Smooth muscle cell (in vitro differentiated cells): ENCODE data around the gene UCP2. TPM values are rescaled to one million over a fixed set of nuclear protein-coding genes. Genes with fewer than 3 reads are reported as not detected.

Experiments used
- DNase-seq: peaks from one replicate; lab custom pipeline; 2025; ENCODE audit not compliant: unreplicated experiment; lab: John Stamatoyannopoulos, UW
- H2AFZ ChIP-seq: fragments of 200-600 bp; sonication (generic); 2 replicates; pipeline ENCODE4 v1.6.0; 2016; ENCODE audit warnings: antibody characterized with exemption, low read depth, mild to moderate bottlenecking
- H3F3A ChIP-seq: fragments of 200-600 bp; sonication (generic); 2 replicates; pipeline ENCODE4 v1.6.0; 2017; ENCODE audit warnings: antibody characterized with exemption, low read depth
- H3K27ac ChIP-seq: fragments of 200-600 bp; sonication (generic); 2 replicates; pipeline ENCODE4 v1.5.1; 2016; ENCODE audit warnings: low read depth, mild to moderate bottlenecking
- H3K27me3 ChIP-seq: fragments of 200-600 bp; sonication (generic); 2 replicates; pipeline ENCODE4 v1.6.1; 2016; ENCODE audit warnings: low read depth, mild to moderate bottlenecking
- H3K36me3 ChIP-seq: fragments of 200-600 bp; sonication (generic); 2 replicates; pipeline ENCODE4 v1.5.1; 2016; ENCODE audit warnings: low read depth
- H3K4me1 ChIP-seq: fragments of 200-600 bp; sonication (generic); 2 replicates; pipeline ENCODE4 v1.5.1; 2016; ENCODE audit warnings: low read depth
- H3K4me2 ChIP-seq: fragments of 200-600 bp; sonication (generic); 2 replicates; pipeline ENCODE4 v1.6.0; 2016; ENCODE audit warnings: mild to moderate bottlenecking
- H3K4me3 ChIP-seq: fragments of 200-600 bp; sonication (generic); 2 replicates; pipeline ENCODE4 v1.5.1; 2016; ENCODE audit warnings: mild to moderate bottlenecking
- H3K79me2 ChIP-seq: fragments of 200-600 bp; sonication (generic); 2 replicates; pipeline ENCODE4 v1.6.0; 2016; ENCODE audit warnings: low read depth, mild to moderate bottlenecking
- H3K9ac ChIP-seq: fragments of 200-600 bp; sonication (generic); 2 replicates; pipeline ENCODE4 v1.6.0; 2016; ENCODE audit warnings: low read depth
- H3K9me3 ChIP-seq: fragments of 200-600 bp; sonication (generic); replicated peaks from 2 replicates; pipeline ENCODE4 v1.5.1; 2016; ENCODE audit warnings: low read depth
- H4K20me1 ChIP-seq: fragments of 200-600 bp; sonication (generic); 2 replicates; pipeline ENCODE4 v1.6.0; 2016; ENCODE audit warnings: low read depth
- WGBS: methylation state at CpG from one replicate; pipeline ENCODE4 v1.1.7; 2016; ENCODE audit warnings: low lambda C conversion rate; 5-methylcytosine and 5-hydroxymethylcytosine counted together
- polyA plus RNA-seq: library from polyadenylated mRNA; unstranded; fragments of >200 nt; fragmentation: Nextera tagmentation; extraction: Ambion mirVana; gene quantifications from 2 replicates; pipeline ENCODE4 v1.2.1, GENCODE V29; 2016
- total RNA-seq: library from RNA; depleted of rRNA; stranded (reverse); fragments of >200 nt; gene quantifications from 2 replicates; pipeline ENCODE4 v1.2.3, GENCODE V29; 2014
- TF ChIP-seq, protein P1 (sequence below): fragments of 200-600 bp; sonication (generic); IDR thresholded peaks from 2 replicates; pipeline ENCODE4 v1.5.1; 2017; ENCODE audit warnings: borderline replicate concordance, mild to moderate bottlenecking, antibody characterized with exemption; ENCODE audit not compliant: insufficient read depth, poor library complexity, severe bottlenecking

Gene UCP2
- total and polyA plus RNA-seq, 2 experiments from 2014 or later = 0.67 to 8.2 TPM

DNA sequence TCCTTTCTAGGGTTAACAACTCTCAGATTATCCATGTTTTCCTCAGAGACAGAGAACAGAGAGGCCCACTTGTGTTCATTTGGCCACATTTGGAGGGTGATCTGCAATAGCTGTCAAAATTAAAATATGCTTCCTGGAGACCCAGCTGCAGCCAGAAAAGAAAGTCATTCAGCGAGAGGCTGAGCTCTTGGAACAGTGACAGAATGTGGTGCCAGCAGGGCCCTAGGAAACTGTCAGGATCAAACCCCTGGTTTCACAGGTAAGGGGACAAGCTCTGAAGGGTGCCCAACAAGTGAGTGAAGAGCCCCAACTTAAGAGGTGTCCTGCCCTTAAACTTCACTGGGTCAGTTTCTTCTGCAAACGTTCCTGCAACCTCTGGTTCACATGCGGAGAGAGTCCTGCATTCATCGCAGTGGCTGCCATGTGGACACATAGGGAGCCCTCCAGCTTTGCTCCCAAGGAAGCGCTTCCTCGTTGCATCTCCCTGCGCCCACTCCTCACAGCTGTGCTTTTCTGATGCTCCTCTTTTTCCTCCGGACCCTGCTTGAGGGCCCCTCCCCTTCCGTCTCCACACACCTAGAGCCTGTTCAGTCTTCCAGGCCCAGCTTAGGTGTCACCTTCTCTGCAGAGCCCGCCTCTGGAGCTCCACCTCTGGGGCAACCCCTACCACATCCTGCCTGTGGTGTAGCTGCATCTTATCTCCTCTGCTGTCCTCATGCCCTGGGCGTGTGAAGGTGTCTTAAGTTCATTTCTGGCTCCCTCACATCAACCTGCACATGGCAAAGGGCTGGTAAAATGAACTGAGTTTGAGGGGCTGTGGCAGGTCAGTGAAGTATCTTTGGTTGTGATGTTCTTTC, 22.3 kb upstream of the UCP2 start:
- Histone ChIP-seq H3K9me3 (no peaks in the 10 kb centered on the region), H3F3A (no peaks in the 10 kb centered on the region), H3K4me3 (no peak overlapping the region), H3K79me2 (no peaks in the 10 kb centered on the region), H4K20me1 (no peaks in the 10 kb centered on the region), H3K27me3 (no peaks in the 10 kb centered on the region), H3K36me3 (no peaks in the 10 kb centered on the region), H3K4me2 (no peak overlapping the region), H2AFZ (no peak overlapping the region), H3K9ac (no peak overlapping the region), H3K27ac (no peak overlapping the region), H3K4me1 (no peaks in the 10 kb centered on the region)
- TF ChIP-seq, protein P1, sequence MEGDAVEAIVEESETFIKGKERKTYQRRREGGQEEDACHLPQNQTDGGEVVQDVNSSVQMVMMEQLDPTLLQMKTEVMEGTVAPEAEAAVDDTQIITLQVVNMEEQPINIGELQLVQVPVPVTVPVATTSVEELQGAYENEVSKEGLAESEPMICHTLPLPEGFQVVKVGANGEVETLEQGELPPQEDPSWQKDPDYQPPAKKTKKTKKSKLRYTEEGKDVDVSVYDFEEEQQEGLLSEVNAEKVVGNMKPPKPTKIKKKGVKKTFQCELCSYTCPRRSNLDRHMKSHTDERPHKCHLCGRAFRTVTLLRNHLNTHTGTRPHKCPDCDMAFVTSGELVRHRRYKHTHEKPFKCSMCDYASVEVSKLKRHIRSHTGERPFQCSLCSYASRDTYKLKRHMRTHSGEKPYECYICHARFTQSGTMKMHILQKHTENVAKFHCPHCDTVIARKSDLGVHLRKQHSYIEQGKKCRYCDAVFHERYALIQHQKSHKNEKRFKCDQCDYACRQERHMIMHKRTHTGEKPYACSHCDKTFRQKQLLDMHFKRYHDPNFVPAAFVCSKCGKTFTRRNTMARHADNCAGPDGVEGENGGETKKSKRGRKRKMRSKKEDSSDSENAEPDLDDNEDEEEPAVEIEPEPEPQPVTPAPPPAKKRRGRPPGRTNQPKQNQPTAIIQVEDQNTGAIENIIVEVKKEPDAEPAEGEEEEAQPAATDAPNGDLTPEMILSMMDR = no peak
- no peak for DNase-seq
- 87% methylated on average over 11 of the region's 11 CpGs for WGBS

- H2AFZ ChIP-seq = no peak overlapping the region
- H3K4me3 ChIP-seq = no peak overlapping the region
- no peak overlapping the region for H3K4me2 ChIP-seq
- H3K36me3 ChIP-seq = no peaks in the 10 kb centered on the region
- TF ChIP-seq, protein P1 = no peak
- no peaks in the 10 kb centered on the region for H4K20me1 ChIP-seq
- no peaks in the 10 kb centered on the region for H3F3A ChIP-seq
- DNase-seq = no peak
- H3K79me2 ChIP-seq = no peaks in the 10 kb centered on the region
- H3K9me3 ChIP-seq = no peaks in the 10 kb centered on the region
- H3K27ac ChIP-seq = no peak overlapping the region
- no peak overlapping the region for H3K9ac ChIP-seq
- H3K27me3 ChIP-seq = no peaks in the 10 kb centered on the region
- no peaks in the 10 kb centered on the region for H3K4me1 ChIP-seq
- WGBS = 96% methylated on average over 6 of the region's 6 CpGs
Observed at GRCh38 chr11:74004046-74004695, 21.5 kb upstream of the UCP2 start.

DNA sequence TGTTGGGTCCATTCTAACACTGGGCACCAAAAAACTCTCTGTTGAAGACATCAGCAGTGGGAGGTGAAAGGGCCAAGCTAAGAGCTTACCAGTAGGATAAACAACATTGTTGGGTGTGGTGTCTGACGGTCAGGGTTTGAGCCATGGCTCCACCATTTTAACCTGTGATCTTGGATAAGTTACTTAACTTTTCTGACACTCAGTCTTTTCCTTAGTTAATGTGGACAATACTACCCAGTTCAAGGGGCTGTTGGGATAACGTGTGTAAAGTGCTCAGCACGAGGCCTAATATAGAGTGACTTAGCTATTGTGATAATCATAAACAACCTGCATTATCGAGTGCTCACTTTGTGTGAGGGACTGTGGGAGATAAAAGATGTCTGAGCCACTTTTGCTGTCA, 20.2 kb upstream of the UCP2 start:
- no peak overlapping the region for H3K9ac ChIP-seq
- no peak overlapping the region for H2AFZ ChIP-seq
- H3K36me3 ChIP-seq = no peaks in the 10 kb centered on the region
- H3K9me3 ChIP-seq = no peaks in the 10 kb centered on the region
- H3K27me3 ChIP-seq = no peaks in the 10 kb centered on the region
- DNase-seq = no peak
- no peaks in the 10 kb centered on the region for H4K20me1 ChIP-seq
- 96% methylated on average over 4 of the region's 4 CpGs for WGBS
- H3K4me1 ChIP-seq = no peaks in the 10 kb centered on the region
- TF ChIP-seq, protein P1 = no peak
- no peak overlapping the region for H3K27ac ChIP-seq
- H3F3A ChIP-seq = no peaks in the 10 kb centered on the region
- no peaks in the 10 kb centered on the region for H3K79me2 ChIP-seq
- H3K4me2 ChIP-seq = no peak overlapping the region
- no peak overlapping the region for H3K4me3 ChIP-seq
